Body of pancreas (tissue), 4 donors: ENCODE measurements around the gene PFKL. TPM values are rescaled to one million over a fixed set of nuclear protein-coding genes. Genes with fewer than 3 reads are reported as not detected.

ENCODE experiments used
- ATAC-seq: fragments of 150-250 bp; one replicate; pipeline ENCODE4 v1.9.1; 2016
- DNase-seq, 4 donors: peaks; one replicate each; pipeline ENCODE4 v3.0.0-alpha.2; 2019
- H3K27ac ChIP-seq, 4 donors: fragments of 200-600 bp; sonication (generic); 1 replicate in 3 of 4; 2 replicates in 1 of 4; pipeline versions ENCODE4 v1.5.1 to v1.6.1; 2016 to 2019; ENCODE audit warnings: mild to moderate bottlenecking in 1 of 4, mixed read lengths in 1 of 4, moderate library complexity in 1 of 4
- H3K27me3 ChIP-seq, 2 donors: fragments of 200-600 bp; sonication (generic); one replicate each; pipeline ENCODE4 v1.6.0; 2016; ENCODE audit warnings: mild to moderate bottlenecking in 1 of 2
- H3K36me3 ChIP-seq, 2 donors: fragments of 200-600 bp; sonication (generic); replicated peaks in 1 of 2; 2 replicates each; pipeline ENCODE4 v1.5.1; 2016; ENCODE audit warnings: low read depth in 2 of 2; ENCODE audit not compliant: insufficient read depth in 1 of 2
- H3K4me1 ChIP-seq: fragments of 200-600 bp; sonication (generic); one replicate; pipeline ENCODE4 v1.6.0; 2016
- H3K4me3 ChIP-seq, 2 donors: fragments of 200-600 bp; sonication (generic); 1 replicate in 1 of 2; 2 replicates in 1 of 2; pipeline ENCODE4 v1.5.1; 2016 to 2019
- H3K9me3 ChIP-seq, 3 donors: fragments of 200-600 bp; sonication (generic); 1 replicate in 2 of 3; 2 replicates in 1 of 3; pipeline ENCODE4 v1.5.1; 2016
- CTCF ChIP-seq, 7 experiments: fragments of 450-650 bp in 4 of 7; fragments of 200-600 bp in 3 of 7; sonication (generic) in 3 of 7; IDR thresholded peaks; one replicate each; pipeline ENCODE4 v1.5.1; 2016 to 2019; ENCODE audit warnings: antibody characterized with exemption in 7 of 7
- POLR2A ChIP-seq, 3 donors: fragments of 450-650 bp; IDR thresholded peaks; one replicate each; pipeline ENCODE4 v1.6.1; 2016; ENCODE audit warnings: antibody characterized with exemption in 3 of 3, mild to moderate bottlenecking in 2 of 3
- WGBS, 2 donors: methylation state at CpG; one replicate each; pipeline ENCODE4 v1.1.5; 2017; 5-methylcytosine and 5-hydroxymethylcytosine counted together
- intact Hi-C: fragments of 100-400 bp; cut with DNase I; formaldehyde crosslinking; loops from one replicate; pipeline ENCODE4 v1.15.1; 2023
- total RNA-seq, 2 donors: library from RNA; depleted of rRNA; stranded (reverse); fragments of >200 nt; gene quantifications; one replicate each; pipeline ENCODE4 v1.1.0, GENCODE V29; 2016

PFKL gene
- total RNA-seq, 2 donors from 2014 or later, result 56.8 to 104 TPM

GRCh38 chr21:44323591-44323990, 23.7 kb downstream of the PFKL start:
- no peaks in the 10 kb centered on the region for H3K4me1 ChIP-seq
- TF ChIP-seq POLR2A (IDR thresholded peaks at IDR 0.05), result no peak
- no peak for TF ChIP-seq CTCF (IDR thresholded peaks at IDR 0.05)
- DNase-seq, result no peak
- no peak overlapping the region for H3K27ac ChIP-seq
- peaks cover 0 to 7% of the 10 kb centered on the region in 2 donors for H3K36me3 ChIP-seq
- no peak for ATAC-seq
- H3K27me3 ChIP-seq, result no peaks in the 10 kb centered on the region
- no peaks in the 10 kb centered on the region for H3K9me3 ChIP-seq
- whole genome bisulfite sequencing, 2 donors, result 40 to 81% methylated on average over 1 to 15 of the region's 20 CpGs
- intact Hi-C loops, result no loop called here
- no peak overlapping the region for H3K4me3 ChIP-seq

GRCh38 chr21:44324106-44324853, 24.4 kb downstream of the PFKL start:
- DNase-seq, result no peak
- ATAC-seq, result no peak
- WGBS, 2 donors, result 93% methylated on average over 12 to 30 of the region's 37 CpGs
- no peaks in the 10 kb centered on the region for H3K27me3 ChIP-seq
- TF ChIP-seq POLR2A (IDR thresholded peaks at IDR 0.05), result no peak
- no peak for TF ChIP-seq CTCF (IDR thresholded peaks at IDR 0.05)
- no peaks in the 10 kb centered on the region for H3K9me3 ChIP-seq
- H3K36me3 ChIP-seq, result peaks cover 0 to 7% of the 10 kb centered on the region in 2 donors
- H3K4me3 ChIP-seq, result no peak overlapping the region
- H3K4me1 ChIP-seq, result no peaks in the 10 kb centered on the region
- no peak overlapping the region for H3K27ac ChIP-seq
- intact Hi-C loops, result no loop called here

- Histone ChIP-seq H3K36me3 (peaks cover 0 to 7% of the 10 kb centered on the region in 2 donors), H3K27ac (no peak overlapping the region), H3K9me3 (no peaks in the 10 kb centered on the region), H3K4me1 (no peaks in the 10 kb centered on the region), H3K27me3 (no peaks in the 10 kb centered on the region), H3K4me3 (no peak overlapping the region)
- TF ChIP-seq POLR2A (IDR thresholded peaks at IDR 0.05) (no peak), CTCF (IDR thresholded peaks at IDR 0.05) (no peak)
- DNase-seq, result no peak
- ATAC-seq, result no peak
- intact Hi-C loops, result no loop called here
- WGBS, 2 donors, result 94% methylated on average over 6 to 11 of the region's 11 CpGs
Observed at GRCh38 chr21:44324854-44325107, 24.9 kb downstream of the PFKL start.

GRCh38 chr21:44325386-44326271, 25.8 kb downstream of the PFKL start:
- H3K27me3 ChIP-seq, result no peaks in the 10 kb centered on the region
- DNase-seq, result no peak
- no peak overlapping the region for H3K4me3 ChIP-seq
- WGBS, 2 donors, result 89 to 96% methylated on average over 16 to 44 of the region's 44 CpGs
- no peak for TF ChIP-seq POLR2A (IDR thresholded peaks at IDR 0.05)
- TF ChIP-seq CTCF (IDR thresholded peaks at IDR 0.05), result no peak
- no peak overlapping the region for H3K27ac ChIP-seq
- intact Hi-C loops, result no loop called here
- H3K4me1 ChIP-seq, result no peaks in the 10 kb centered on the region
- ATAC-seq, result no peak
- no peaks in the 10 kb centered on the region for H3K9me3 ChIP-seq
- peaks cover 0 to 7% of the 10 kb centered on the region in 2 donors for H3K36me3 ChIP-seq
